Fibroblast of peridontal ligament (primary cell): Measurements from ENCODE around the gene FHIT.
A peak's percentile ranks its signal among the peaks of the same experiment; 100 is the strongest.

Experiments used
- DNase-seq: peaks from one replicate; pipeline ENCODE4 v3.0.0-alpha.2; 2010; ENCODE audit errors: extremely low read depth

FHIT gene

DNA sequence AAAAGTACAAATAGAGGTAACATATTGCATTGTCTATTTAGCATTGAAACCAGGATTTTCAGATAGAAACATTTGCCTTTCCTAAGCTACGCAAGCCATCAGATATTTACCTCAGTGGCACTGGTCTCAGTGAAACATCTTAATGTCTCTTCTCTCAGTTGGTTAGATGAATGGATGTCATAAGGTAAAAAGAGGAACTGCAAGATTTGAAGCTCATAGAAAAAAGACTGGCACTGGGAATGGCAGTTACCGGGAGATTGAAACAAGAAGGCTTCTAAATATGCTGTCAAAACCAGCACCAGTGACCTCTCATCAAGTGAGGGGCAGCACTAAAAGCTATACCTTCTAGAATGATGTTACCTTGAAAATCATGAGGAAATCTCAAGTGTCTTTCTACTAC, 486.4 kb downstream of the FHIT start:
- DNase-seq = no peak

DNA sequence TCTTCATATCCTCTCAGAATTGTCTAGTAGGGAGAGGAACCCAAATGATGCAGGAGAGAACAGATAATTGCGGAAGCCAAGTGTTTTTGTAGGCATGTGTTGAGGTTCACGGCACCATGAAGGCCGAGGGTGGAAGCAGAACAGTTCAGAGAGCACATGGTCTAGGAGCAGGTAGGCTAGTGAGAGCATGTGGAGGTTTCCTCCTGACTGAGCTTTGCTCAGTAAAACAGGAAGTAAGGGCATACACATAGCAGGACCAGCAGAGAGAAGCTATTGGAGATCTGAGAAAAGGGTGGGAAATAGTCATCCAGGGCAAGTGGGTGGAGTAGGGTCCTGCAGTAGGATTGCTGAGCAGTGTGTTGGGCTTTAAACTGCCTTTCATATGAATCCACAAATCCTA, 491.1 kb downstream of the FHIT start:
- no peak for DNase-seq

DNA sequence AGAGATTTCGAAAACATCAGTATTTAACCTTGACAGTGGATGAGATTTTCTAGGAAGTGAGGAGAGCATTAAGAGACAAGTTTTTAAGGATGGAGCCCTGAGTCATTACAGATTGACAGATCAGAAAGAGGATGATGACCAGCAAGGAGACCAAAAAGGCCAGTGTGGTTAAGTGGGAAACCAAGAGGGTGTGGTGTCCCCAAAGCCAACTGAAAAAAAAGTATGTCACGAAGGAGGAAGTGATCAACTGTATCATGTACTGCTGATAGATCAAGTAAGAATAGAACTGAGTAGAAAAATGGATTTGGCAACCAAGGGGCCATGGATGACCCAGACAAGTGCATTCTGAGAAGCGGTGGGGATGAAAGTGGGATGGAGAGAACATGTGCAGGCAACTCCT, 491.8 kb downstream of the FHIT start:
- no peak for DNase-seq

DNA sequence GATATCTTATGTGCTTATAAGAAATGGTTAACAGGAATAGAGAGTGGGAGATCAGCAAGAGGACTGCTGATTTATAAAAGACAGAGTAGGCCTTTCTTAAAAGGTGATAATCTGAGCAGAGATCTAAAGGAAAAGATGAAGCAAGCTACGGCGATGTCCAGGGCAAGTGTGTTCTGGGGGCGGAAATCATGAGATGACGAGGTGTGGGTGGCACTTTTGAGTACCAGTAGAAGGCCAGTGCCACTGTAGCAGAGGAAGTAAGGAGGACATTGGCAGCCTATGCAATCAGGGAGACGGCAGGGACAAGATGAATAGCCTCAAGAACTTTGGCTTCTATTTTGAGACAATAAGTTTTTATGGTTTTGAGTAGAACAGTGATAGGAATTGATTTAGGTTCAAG, 492.4 kb downstream of the FHIT start:
- no peak for DNase-seq

DNA sequence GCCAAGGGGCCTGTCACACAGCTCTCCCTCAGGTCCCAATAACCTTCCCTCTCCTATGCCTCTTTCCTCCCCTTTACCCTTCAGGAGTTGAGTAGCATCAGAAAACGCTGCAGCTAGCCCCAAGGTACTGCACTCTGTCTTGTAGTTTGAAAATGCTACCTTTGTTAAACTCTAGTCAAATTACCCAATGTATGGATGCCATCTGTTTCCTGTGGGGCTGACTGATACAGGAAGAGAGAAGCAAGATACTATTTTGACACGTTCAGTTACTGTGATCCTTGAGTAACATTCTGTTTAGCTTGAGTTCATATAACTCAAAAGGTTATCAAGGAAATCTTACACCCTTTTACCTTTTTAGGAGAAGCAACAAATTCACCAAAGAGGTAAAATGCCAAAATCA, 493.1 kb downstream of the FHIT start:
- no peak for DNase-seq

DNA sequence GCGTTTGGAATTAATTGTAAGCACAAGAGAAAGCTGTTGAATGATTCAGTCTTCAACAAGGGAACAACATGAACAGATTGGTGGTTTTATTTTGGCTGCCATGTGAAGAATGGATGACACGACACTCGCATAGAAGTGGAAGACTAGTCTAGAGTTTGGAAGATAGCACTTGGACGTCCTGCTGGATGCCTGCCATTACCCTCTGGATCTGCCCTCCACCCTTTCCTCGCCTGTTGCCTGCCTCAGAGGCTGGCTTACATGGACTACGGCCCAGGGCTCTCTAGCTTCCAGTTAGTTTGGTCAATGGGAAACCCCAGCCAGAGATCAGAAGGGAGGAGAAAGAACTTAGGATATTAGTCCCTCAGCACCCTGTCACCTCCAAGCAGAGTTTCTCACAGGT, 493.5 kb downstream of the FHIT start:
- DNase-seq = no peak

DNA sequence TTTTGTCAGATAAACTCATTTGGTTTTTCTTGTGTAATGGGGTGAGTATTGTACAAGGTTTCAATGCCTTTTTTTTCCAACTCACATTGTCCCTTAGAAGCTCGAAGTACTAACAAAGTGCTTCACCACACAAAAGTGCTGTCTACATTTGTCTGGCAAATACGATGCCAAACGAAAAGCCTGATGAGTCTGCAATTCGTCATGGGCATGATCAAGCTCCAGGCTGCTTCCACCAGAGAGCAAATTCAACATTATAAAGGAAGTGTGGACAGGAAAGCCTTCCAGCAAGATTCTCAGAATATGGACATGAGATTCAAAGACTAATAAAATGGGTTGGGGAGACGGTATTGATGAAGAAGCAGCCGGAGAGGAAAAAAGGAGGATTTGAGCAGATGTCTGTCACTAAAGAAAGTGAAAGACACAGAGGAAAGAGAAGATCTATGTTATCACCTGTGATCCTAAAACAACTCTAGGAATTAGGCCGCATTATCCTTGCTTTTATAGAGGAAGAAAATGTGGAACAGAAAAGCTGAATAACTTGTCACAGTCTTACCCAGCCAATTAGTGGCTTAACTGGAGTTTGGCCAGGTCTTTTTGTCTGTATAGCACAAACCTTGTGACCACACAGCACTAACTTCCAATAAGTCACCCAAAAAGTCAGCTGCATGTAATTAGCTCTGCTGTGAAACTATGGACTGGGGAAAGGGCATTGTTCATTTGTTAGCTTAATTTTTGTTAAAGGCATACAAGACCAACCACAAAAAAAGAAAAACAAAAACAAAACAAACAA, 494.8 kb downstream of the FHIT start:
- no peak for DNase-seq

DNA sequence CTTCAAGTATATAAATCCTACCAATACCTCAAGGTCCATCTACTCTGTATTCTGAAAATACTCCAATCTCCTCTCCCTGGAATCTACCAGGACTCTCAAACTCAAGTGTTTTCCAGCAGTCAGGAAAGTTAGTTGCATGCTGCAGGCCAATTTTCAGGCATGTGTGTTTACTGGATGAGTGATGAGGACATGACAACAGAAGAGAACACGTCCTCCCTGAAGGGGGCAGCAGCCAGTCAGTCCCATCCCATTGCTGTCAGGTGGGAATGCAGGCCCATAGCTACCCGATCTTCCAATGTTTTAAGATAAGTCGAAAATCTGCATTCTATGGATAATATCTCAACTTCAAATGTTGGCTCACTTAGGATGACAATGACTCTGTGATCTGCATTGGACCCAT, 496.2 kb downstream of the FHIT start:
- DNase-seq = no peak

DNA sequence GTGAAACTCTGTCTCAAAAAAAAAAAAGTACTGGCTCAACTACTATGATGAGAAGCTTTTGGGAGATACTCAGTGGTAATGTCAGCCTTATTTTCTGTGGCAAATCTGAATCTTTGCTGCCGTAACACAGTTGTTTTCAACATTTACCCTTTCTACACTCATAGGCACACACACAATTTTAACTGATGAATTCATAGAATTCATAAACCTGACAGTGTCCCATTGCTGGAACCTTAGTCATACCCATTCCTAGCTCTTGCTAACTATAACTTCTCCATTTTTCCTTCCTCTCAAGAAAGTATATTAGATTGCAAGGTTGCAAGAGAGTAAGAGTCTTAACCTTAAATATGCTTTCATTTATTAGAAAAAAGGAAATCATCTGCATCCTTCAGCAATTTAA, 496.6 kb downstream of the FHIT start:
- DNase-seq = no peak

DNA sequence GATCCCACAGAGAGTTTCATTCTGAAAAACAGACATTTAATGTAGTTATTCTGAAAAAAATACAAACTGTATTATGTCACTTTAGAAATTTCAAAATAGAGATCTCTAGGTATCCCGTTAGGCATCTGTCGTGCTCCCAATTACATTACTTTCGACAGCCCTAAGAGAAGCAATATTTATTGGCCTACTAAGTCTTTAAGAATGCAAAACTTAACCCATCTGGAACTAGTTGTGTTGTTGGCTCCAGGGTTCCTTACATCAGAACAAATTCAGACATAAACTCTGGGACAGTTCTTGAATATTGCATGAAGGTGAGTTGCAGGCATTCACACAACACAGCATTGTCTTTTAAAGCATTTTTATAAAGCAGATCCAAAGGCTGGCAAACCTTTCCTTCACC, 498.4 kb downstream of the FHIT start:
- DNase-seq = no peak

DNA sequence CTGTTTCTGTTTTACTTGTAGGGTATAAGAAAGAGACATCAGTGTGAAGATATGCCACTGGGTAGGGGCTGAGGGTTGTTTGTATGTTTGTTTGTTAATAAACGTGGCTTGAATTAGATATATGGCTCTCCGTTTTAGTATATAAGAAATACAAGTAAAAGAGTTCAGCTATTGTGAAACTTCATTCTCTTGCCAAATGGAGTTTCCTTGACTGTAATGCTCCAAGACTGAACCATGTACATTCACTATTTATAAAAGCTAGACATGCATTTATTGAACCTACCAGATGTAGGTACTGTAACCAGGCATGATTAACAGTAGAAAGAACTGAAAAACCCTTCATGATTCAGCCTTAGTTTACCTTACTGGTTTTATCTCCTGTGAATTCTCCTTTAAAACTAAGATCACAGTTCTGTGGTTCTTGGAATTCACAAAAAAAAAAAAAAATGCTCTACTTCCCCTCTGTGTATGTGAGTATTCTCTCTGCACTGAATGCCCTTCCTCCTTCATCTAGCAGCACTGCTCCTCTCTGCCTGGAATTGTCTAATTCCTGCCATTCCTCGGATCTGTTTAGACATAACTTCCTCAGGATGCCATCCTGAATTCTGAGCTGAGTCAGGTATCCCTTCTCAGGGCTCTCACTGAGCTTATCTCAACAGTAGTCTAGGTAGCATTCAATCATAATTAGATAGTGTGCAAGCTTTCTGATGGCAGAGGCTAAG, 504.4 kb downstream of the FHIT start:
- no peak for DNase-seq

DNA sequence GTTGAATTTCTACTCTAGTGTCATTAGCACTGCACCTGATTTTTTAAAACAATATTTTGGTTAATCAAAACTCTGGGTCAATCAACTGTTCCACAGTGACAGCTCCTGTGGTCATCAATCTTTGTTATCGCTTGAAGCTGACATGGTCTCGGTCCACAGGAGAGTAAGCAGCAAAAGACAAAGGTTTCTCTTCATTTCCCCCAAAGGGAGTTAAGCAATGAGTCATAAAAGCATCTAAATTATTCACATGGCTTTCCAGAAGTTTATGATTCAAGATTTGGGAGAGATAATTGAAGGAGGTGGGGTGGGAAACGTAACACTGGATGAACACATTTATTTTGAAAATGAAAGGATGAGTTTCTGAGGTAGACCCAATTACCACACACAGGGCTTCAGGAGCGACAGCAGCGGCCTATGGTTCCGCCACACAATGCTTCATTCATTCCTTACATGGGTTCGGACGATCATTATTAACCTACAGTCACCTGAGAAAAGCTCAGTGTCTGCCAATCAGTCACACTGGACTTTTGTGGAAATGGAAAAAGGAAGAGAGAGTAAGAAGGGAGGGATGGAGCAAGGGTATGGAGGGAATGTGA, 505.1 kb downstream of the FHIT start:
- no peak for DNase-seq

DNA sequence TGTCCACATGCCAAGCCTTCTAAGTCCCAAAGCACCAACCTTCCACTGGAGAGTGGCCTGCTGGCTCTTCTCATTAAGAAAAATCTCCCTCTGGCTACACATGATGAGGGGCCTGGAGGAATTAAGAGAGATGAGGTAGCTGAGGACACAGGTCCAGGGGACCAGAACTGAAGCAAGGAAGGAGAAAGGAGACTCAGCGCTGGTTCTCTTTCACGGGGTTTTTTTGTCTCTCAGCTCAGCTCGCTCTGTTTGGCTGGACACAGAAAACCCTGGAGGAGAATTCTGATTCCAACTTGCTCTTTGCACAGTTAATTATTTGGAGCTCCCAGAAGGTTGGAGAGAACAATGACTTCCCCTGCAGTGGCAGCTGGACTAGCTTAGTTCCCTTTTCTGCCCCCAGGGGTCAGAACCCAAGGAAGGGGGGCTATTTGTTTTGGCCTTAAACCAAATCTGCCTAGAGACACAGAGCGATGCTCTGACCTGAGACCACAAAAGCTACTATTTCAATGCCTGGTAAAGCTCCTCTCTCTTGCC, 507.6 kb downstream of the FHIT start:
- DNase-seq = no peak

DNA sequence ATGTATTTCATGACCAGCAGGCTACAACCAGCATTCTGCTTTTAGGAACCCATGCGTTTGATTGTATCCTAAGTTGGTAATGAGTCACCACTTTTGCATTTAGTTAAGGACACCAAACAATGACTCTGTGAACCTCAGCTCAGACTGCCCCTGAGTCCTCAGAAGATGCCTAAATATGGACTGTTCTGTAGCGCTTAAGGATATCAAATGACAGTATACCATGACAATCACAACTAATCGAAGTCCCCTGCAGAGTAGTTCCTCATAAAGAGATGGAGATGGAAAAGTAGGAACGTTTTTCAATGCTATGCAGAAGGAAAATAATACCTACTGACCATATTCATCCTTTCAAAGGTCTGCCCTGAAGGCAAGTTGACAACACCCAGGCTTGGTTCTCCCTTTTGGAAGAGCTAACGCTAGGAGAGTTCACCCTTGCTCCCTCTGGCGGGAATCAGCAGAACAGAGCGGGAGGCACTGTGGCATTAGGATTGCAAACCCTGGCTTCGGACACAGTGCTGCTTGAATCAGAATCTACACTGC, 508.6 kb downstream of the FHIT start:
- peak; percentile 3 for DNase-seq

DNA sequence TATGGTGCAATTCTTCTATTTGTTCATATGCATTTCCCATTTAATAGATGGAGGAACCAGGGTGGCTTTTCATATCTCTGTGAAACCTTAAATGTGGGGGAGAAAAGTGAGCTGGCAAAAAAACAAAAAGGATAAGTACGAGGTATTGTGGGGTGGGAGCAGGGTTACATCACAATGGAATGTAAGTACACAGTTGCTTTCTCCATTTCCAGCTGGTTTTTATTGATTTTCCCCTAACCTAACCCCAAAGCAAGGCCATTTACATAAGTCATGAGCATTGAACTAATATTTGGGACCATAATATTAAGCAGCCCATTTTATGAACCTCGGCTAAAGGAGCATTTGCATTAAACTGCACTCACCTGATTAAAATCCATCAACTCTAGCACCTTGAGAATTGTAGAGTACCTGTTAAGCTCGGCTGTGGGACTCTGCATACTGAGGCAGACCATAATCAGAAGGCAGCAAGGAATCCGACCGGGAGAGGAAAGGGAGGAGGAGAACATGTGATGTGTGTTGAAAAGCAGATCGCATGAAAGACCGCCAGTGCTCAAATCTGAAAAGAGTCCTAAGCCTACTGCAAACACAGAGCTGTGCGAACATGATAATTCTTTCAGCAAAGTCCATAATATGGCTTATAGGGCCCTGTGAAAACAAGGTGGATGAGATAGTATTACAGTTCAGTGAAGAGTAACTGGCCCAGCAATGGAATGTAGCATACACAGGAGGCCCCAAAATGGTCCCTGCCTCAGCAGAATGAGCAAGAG, 513.4 kb downstream of the FHIT start:
- DNase-seq = no peak

DNA sequence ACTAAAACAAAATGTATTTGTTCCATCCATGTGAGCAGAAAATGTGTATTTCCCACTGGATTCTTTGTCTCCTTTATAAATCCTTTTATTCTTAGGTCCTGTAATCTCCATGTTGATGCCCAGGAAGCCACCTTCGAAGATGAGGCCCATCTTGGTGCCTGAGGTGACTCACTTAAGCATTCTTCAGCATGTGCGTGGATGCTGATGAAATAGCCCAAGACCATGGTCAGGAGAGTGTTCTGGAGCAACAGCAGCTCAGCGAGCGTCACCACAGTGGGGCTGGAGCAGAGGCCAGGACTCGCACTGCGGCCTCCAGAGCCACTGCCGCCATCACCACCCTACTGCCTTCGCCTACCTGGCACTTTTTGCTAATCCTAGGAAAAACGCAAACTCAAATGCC, 520.9 kb downstream of the FHIT start:
- DNase-seq = no peak

DNA sequence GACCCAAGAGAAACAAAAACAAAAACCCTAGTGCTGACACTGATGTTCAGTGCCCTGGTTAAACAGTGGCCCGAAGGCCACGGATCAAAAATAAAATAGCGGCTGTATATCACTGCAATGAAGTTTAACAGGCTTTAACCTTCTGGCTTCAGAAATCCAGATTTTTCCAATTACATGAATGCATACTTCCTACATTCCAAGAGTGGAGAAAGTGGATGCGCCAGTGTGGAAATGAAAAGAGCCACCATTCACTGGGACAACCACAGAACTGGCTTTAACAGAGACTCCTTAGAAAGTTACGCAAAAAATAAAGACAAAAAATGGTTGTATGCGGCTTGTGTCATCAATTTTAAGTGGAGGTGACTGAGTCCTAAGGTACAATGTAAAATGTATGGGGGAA, 522.2 kb downstream of the FHIT start:
- DNase-seq = no peak

DNA sequence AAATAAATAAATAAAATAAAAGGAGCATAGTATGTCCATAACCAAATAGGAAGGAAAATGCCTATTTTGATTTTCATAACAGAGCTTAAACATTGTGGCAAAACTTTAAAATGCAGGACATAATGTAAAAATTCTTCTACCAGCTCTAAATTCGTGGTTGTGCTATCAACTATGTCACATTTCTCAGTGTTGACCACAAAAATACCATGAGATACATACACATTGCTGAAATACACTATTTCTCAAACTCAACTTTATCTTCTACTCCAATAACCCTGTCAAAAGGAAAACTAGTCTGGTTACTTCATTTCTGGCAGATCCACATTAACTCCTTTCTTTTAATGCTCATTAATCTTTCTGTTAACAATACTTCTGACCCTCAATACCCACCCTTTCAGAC, 523.2 kb downstream of the FHIT start:
- DNase-seq = no peak

DNA sequence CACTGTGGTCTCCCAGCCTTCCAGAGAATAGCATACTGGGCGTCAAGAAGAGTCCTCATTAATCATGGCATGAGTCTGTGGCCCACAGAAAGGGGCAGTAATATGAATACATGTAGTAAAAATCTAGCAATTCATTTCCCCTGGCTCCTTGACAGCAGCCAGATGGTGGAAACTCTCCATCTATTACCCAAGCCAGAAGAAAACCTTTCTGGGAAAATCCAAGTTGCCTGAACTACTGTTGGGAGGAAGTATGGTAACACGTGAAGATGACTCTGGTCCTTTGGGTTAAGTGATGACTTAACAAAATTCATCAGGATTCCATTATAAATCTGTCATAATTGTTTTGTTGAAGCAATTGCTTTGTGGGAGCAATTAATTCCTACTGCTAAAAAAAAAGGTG, 530.5 kb downstream of the FHIT start:
- DNase-seq = no peak

DNA sequence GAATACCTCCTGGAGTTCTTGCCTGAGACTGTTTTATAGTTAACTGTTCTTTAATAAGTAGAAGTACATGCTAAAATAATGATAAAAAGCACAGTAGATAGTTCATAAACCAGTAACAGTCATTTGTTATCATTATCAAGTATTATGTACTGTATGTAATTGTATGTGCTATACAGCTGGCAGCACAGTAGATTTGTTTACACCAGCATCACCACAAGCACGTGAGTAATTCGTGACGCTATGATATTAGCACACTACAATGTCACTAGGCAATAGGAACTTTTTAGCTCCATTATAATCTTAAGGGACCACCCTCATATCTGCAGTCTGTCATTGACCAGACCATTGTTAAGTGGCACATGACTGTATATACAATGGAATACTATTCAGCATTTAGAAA, 534.7 kb downstream of the FHIT start:
- no peak for DNase-seq

DNA sequence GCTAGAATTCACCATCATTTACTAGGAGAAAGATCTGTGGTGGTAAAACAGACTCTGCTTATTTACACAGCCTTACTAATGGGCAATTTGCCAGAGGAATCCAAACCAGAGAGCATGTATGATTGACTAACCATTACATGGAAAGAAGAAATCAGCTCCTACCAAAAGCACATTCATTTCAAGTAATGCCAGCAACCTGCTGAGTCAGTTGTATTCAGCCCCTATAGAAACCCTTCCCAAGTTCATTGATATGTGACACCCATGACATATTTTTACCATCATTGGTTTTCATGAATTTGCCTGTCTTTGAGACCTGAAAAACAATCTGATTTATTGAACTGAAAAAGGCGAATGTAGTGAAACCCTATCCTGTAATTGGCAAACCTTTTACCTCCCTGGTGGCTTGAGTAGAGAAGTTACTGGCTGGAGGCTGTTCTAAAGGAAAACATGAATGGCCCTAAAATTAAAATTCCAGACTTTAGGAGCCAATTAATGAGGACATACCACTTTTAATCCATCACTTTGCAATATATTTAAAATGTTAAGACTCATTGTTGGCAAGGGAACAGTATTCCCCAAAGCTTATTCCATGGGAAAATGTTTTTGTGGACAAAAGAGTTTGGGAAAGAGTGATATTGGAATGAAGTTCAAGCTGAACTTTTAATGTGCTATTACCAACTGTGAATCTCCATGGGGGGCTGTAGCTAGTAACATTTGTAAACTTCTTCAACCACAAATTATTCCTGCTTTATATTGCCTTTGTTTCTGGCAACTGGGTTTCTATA, 542.9 kb downstream of the FHIT start:
- peak; percentile 8 for DNase-seq
